Measurements from ENCODE around the gene ARHGAP15.

The ARHGAP15 gene

DNA sequence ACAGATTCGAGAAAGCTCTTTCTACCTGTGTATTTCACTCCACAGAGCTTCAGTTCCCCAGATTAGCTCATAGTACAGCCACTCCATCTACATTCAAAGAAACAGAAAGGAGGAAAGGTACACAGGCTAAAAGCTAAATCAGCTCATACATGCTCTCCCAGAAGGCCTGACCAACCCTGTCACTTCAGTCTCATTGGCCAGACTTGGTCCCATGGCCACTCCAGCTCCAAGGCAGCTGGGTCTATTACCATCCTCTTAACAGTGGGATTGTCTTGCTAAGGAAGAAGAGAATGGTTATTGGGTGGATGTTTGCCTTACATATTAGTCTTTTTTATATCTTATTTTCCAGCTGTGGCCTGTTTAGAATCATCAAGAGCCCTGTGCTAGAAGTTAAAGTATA is 572.6 kb downstream of the ARHGAP15 start:
- TF ChIP-seq GATA1 (IDR thresholded peaks at IDR 0.05; ENCODE audit: low read depth, low read length), result no peak
- TF ChIP-seq POLR2A (IDR thresholded peaks at IDR 0.05; ENCODE audit: low read length), result no peak
- DNase-seq, result no peak

DNA sequence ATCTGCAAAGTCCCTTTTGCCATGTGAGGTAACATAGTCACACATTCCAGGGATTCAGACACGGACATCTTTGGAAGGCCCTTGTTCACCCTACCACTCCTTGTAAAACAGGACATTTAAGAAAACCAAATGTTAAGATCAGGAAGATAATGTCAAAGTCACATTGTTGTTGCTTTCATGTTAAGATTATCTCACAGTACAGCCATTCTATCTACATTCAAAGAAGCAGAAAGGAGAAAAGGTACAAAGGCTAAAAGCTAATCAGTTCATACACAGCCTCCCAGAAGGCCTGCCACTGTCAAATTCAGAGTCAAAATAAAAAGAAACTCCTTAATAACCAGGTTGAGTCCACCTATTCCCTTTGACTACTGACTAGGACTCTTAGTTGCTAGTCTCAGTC is 573.7 kb downstream of the ARHGAP15 start:
- no peak for TF ChIP-seq GATA1 (IDR thresholded peaks at IDR 0.05; ENCODE audit: low read depth, low read length)
- TF ChIP-seq POLR2A (IDR thresholded peaks at IDR 0.05; ENCODE audit: low read length), result no peak
- peak in 1 of 2 experiments; percentile 50 for DNase-seq

DNA sequence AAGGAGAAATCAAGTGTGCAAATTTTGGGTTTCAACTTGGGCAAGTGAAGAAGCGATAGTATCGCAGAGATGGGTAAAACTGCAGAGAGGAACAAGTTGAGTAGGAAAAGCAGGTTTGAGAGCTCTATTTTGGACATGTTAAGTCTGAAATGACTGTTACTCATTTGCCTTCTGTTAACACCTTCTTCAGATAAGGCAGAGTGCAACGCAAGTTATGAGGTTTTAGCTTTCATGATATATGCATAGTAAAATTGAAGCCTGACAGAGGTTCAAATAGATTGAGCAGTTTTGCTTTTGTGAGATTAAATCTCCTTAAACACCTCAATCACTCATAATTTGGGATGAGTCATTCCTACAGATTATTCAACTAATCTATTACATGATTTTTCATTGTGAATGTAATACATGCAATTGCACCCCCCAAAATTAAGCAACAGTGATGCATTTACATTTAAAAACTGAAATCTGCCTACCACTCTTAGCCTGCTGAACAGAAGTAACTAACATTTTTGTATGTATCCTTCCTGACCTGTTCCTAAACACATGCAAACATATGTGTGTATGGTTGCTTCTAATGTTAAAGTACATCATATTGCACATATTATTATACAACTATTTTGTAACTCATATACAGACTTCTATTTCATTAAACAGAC is 575.4 kb downstream of the ARHGAP15 start:
- DNase-seq, result no peak
- TF ChIP-seq GATA1 (IDR thresholded peaks at IDR 0.05; ENCODE audit: low read depth, low read length) (no peak), POLR2A (IDR thresholded peaks at IDR 0.05; ENCODE audit: low read length) (no peak)

GRCh38 chr2:143705108-143705707 is 576.0 kb downstream of the ARHGAP15 start:
- TF ChIP-seq GATA1 (IDR thresholded peaks at IDR 0.05; ENCODE audit: low read depth, low read length) (no peak), POLR2A (IDR thresholded peaks at IDR 0.05; ENCODE audit: low read length) (no peak)
- DNase-seq, result no peak

DNA sequence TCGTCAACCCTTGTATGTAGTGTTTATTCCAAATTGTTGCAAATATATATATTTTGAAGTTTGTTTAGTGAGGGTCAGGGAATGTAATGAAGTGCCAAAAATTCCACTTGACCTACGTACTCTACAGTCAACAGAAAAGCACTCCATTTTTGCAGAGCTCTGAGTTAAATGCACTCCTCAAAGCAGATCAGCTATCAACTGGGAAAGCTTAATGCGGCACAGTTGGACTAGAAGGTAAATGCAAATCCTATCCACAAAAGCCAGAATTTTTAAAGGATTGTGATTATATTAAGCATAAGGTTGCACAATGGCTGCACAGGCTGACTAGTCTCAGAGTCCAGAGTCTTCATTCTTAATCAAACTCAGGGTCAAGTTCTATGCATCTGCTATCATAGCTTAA is 577.1 kb downstream of the ARHGAP15 start:
- TF ChIP-seq POLR2A (IDR thresholded peaks at IDR 0.05; ENCODE audit: low read length) (no peak), GATA1 (IDR thresholded peaks at IDR 0.05; ENCODE audit: low read depth, low read length) (no peak)
- DNase-seq, result no peak

- TF ChIP-seq POLR2A (IDR thresholded peaks at IDR 0.05; ENCODE audit: low read length), result no peak
- no peak for DNase-seq
These were observed 579.5 kb downstream of the ARHGAP15 start for GRCh38 chr2:143708682-143709081.

GRCh38 chr2:143710196-143710595 is 581.0 kb downstream of the ARHGAP15 start:
- DNase-seq, result no peak
- no peak for TF ChIP-seq GATA1 (IDR thresholded peaks at IDR 0.05; ENCODE audit: low read depth, low read length)

GRCh38 chr2:143710879-143711278 is 581.7 kb downstream of the ARHGAP15 start:
- TF ChIP-seq GATA1 (IDR thresholded peaks at IDR 0.05; ENCODE audit: low read depth, low read length), result no peak
- TF ChIP-seq POLR2A (IDR thresholded peaks at IDR 0.05; ENCODE audit: low read length), result no peak
- DNase-seq, result no peak

DNA sequence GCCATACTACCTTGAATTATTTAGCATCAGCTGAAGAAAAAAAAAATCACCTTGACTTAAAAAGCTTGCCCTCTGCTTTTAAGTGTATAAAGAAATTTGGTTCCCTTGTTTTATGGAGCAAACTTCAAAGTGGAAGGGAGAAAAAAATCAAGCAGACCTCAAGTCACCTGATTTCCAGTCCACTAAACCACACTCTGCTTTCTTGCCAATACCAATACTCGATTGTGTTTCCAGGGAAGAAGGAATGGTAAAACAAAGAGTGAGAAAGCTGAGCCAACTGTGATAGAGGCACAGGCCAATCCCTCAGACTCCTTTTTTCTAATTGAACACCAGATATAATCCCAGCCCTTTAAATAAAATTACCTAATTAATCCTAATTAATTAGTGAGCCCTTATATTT is 587.3 kb downstream of the ARHGAP15 start:
- no peak for TF ChIP-seq POLR2A (IDR thresholded peaks at IDR 0.05; ENCODE audit: low read length)
- no peak for TF ChIP-seq GATA1 (IDR thresholded peaks at IDR 0.05; ENCODE audit: low read depth, low read length)
- no peak for DNase-seq

GRCh38 chr2:143717053-143717452 is 587.8 kb downstream of the ARHGAP15 start:
- DNase-seq, result no peak
- no peak for TF ChIP-seq POLR2A (IDR thresholded peaks at IDR 0.05; ENCODE audit: low read length)
- no peak for TF ChIP-seq GATA1 (IDR thresholded peaks at IDR 0.05; ENCODE audit: low read depth, low read length)

DNA sequence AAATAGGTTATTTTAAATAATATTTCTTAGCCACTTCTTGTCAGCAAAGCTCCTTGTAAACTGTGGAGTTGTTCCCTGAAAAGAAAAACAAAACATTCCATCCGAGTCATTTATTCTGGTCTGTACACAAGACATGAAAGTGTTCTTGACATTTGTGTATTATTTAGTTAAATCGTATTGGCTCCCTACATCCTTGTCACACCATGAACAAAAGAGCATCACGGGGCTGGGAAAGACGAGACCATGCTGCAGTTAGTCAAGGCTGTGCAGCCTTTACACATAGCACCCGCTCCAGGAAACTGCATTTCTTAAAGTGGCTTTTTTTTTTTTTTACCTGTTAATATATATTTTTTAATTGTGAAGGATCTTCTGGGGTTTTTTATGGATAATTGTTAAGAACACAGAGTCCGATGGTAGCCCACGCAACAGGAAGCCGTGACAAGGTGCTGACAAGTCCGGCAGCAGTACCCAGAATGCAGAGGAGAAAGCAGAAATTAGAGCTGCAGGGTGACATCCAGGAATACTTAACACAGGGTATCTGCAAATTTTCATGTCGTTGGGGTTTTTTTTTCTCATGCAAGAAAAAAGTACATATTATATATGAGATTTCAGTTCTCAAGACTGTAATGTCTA is 588.4 kb downstream of the ARHGAP15 start:
- TF ChIP-seq GATA1 (IDR thresholded peaks at IDR 0.05; ENCODE audit: low read depth, low read length) (no peak), POLR2A (IDR thresholded peaks at IDR 0.05; ENCODE audit: low read length) (no peak)
- DNase-seq, result no peak

DNA sequence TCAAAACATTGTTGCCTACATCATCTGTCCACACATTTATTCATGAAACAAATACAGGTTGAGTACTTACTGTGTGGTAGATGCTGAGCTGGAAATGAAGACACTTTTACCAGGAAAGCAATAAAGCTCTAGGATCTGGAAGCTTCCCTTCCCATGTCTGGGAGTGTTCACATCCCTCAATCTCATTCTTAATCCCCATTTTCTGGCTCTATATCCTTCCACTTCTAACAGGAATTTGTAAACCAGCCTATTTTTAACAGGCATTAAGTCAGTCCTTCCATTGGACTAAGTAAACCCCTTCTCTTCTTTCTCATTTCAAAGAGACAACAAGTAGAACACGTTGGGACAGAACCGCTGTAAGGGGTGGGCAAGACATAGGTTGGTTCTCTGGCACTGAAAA is 589.5 kb downstream of the ARHGAP15 start:
- TF ChIP-seq POLR2A (IDR thresholded peaks at IDR 0.05; ENCODE audit: low read length) (no peak), GATA1 (IDR thresholded peaks at IDR 0.05; ENCODE audit: low read depth, low read length) (no peak)
- no peak for DNase-seq

DNA sequence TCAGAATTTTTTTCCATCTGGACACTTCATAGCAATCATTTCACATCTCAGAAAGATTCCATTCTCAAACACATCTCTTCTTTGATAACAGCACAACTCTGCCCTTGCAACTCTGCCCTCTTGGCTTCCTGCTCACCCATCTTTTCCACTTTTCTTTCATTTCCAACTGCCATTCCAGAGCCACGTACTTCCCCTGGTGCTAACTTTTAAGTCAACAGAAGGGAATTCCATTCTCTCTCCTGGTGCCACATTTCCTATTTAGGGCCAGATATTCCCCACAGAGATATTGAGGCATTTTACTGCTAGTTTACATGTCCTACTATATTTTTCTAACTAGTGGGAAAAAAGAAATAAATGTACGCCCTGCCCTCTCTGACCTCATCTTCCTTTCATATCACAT is 590.2 kb downstream of the ARHGAP15 start:
- no peak for DNase-seq
- TF ChIP-seq GATA1 (IDR thresholded peaks at IDR 0.05; ENCODE audit: low read depth, low read length) (no peak), POLR2A (IDR thresholded peaks at IDR 0.05; ENCODE audit: low read length) (no peak)

DNA sequence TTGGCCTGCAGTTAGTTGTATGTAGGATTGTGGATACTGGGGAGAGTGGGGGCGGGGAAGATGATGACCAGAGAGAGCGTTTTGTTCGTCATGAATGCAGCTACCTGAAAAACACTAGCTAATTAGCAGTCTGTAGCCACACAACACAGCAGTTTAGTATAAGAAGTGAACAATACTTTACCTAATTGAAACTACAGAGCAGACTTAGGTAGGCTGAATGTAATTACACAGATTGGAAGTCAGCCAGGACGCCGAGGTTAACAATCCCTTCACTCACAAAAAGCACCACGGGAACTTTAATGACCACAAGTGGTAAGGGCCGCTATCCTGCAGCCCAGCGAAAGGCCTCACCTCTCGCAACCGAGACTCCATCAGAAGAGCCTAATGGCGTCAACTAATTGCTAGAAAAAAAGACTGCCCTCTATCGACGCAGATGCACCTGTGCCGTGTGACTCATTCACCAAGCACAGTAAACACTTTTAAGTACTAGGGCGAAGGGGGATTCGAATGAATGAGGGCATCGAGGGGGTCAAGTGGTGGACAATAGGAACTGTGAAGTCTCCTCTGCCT is 591.0 kb downstream of the ARHGAP15 start:
- no peak for DNase-seq
- TF ChIP-seq POLR2A (IDR thresholded peaks at IDR 0.05; ENCODE audit: low read length), result no peak
- TF ChIP-seq GATA1 (IDR thresholded peaks at IDR 0.05; ENCODE audit: low read depth, low read length), result no peak

- TF ChIP-seq POLR2A (IDR thresholded peaks at IDR 0.05; ENCODE audit: low read length) (no peak), GATA1 (IDR thresholded peaks at IDR 0.05; ENCODE audit: low read depth, low read length) (no peak)
- DNase-seq, result no peak
These were observed 596.2 kb downstream of the ARHGAP15 start for GRCh38 chr2:143725400-143725799.

Measured in erythroblast (primary cell).